Endothelial cell of umbilical vein (primary cell): Measurements from ENCODE around the gene PRLR. TPM values are rescaled to one million over a fixed set of nuclear protein-coding genes. Genes with fewer than 3 reads are reported as not detected.

Source experiments
- BruUV-seq: library from RNA; stranded (reverse); fragments of 400-500 nt; replicated peaks from 2 replicates; lab custom pipeline; 2021; lab: Mats Ljungman, UMichigan
- CTCF ChIA-PET: fragments of 300-600, 350-600 bp; sonication (Branson Sonifier 250); formaldehyde crosslinking; loops from one replicate; lab custom pipeline; 2021; ENCODE audit warnings: antibody characterized with exemption, inconsistent platforms; lab: Charles Lee
- POLR2A ChIA-PET: fragments of 300-600, 350-600 bp; sonication (Branson Sonifier 250); formaldehyde crosslinking; loops from one replicate; lab custom pipeline; 2021; ENCODE audit warnings: antibody characterized with exemption, inconsistent platforms; lab: Charles Lee
- DNase-seq: peaks from one replicate; pipeline ENCODE4 v3.0.0-alpha.2; 2011; ENCODE audit warnings: low read depth, low spot score
- FAIRE-seq: peaks from 2 replicates; lab custom pipeline; 2011; peaks lifted over from hg19 to GRCh38; lab: Jason Lieb, UNC
- H2AFZ ChIP-seq: 2 replicates; pipeline ENCODE4 v1.6.0; 2012; ENCODE audit warnings: low read depth, low read length, control low read depth, inconsistent platforms
- H3K27ac ChIP-seq: 2 replicates; pipeline ENCODE4 v1.5.1; 2011; ENCODE audit warnings: low read depth, mild to moderate bottlenecking, control low read depth, low read length, moderate library complexity; ENCODE audit not compliant: insufficient read depth
- H3K27me3 ChIP-seq, 2 experiments: 2 replicates each; pipeline versions ENCODE4 v1.6.0 to v1.6.1; 2011; ENCODE audit warnings: low read length in 2 of 2, mixed read lengths in 1 of 2; ENCODE audit not compliant: control insufficient read depth in 2 of 2, insufficient read depth in 2 of 2
- H3K36me3 ChIP-seq, 2 experiments: 2 replicates in 1 of 2; 3 replicates in 1 of 2; pipeline ENCODE4 v1.5.1; 2011; ENCODE audit warnings: low read length in 2 of 2, mild to moderate bottlenecking in 1 of 2, moderate library complexity in 1 of 2; ENCODE audit not compliant: control insufficient read depth in 2 of 2, insufficient read depth in 2 of 2; ENCODE audit errors: extremely low read depth in 1 of 2
- H3K4me1 ChIP-seq: 3 replicates; pipeline ENCODE4 v1.5.1; 2011; ENCODE audit warnings: mild to moderate bottlenecking, low read length; ENCODE audit not compliant: control insufficient read depth, insufficient read depth; ENCODE audit errors: extremely low read depth
- H3K4me2 ChIP-seq: 2 replicates; pipeline ENCODE4 v1.6.1; 2011; ENCODE audit warnings: low read length, control low read depth, mixed read lengths; ENCODE audit not compliant: insufficient read depth
- H3K4me3 ChIP-seq, 3 experiments: fragments of 200-600 bp in 1 of 3; sonication (generic), shearing (Covaris generic) in 1 of 3; replicated peaks in 1 of 3; 2 replicates each; pipeline ENCODE4 v1.5.1; 2011 to 2016; ENCODE audit warnings: control low read depth in 3 of 3, low read length in 3 of 3, mild to moderate bottlenecking in 2 of 3, inconsistent platforms in 1 of 3, low read depth in 1 of 3, moderate library complexity in 1 of 3; ENCODE audit not compliant: insufficient read depth in 1 of 3
- H3K79me2 ChIP-seq: 2 replicates; pipeline ENCODE4 v1.6.0; 2012; ENCODE audit warnings: low read length, inconsistent platforms; ENCODE audit not compliant: control insufficient read depth, insufficient read depth
- H3K9ac ChIP-seq: replicated peaks from 2 replicates; pipeline ENCODE3; 2011; ENCODE audit warnings: low read length, control low read depth; ENCODE audit not compliant: insufficient read depth; ENCODE audit errors: extremely low read depth
- H3K9me1 ChIP-seq: replicated peaks from 3 replicates; pipeline ENCODE4 v1.6.0; 2011; ENCODE audit warnings: mild to moderate bottlenecking, low read length; ENCODE audit not compliant: control insufficient read depth, insufficient read depth; ENCODE audit errors: extremely low read depth
- H3K9me3 ChIP-seq: replicated peaks from 2 replicates; pipeline ENCODE4 v1.5.1; 2012; ENCODE audit warnings: low read length, inconsistent platforms; ENCODE audit not compliant: control insufficient read depth, insufficient read depth
- H4K20me1 ChIP-seq: replicated peaks from 2 replicates; pipeline ENCODE3; 2011; ENCODE audit warnings: mild to moderate bottlenecking, low read length; ENCODE audit not compliant: control insufficient read depth, insufficient read depth; ENCODE audit errors: extremely low read depth
- EZH2 ChIP-seq: IDR thresholded peaks from 2 replicates; pipeline ENCODE4 v1.6.1; 2012; ENCODE audit warnings: borderline replicate concordance, low read depth, mild to moderate bottlenecking, moderate library complexity, low read length, inconsistent platforms; ENCODE audit not compliant: severe bottlenecking
- FOS ChIP-seq: IDR thresholded peaks from 2 replicates; pipeline ENCODE4 v1.6.1; 2011; ENCODE audit warnings: mild to moderate bottlenecking, low read length, moderate library complexity, borderline replicate concordance; ENCODE audit not compliant: insufficient read depth
- GATA2 ChIP-seq: IDR thresholded peaks from 2 replicates; pipeline ENCODE4 v1.7.0; 2011; ENCODE audit warnings: low read depth, mild to moderate bottlenecking, moderate library complexity, mixed read lengths, low read length; ENCODE audit not compliant: insufficient read length, insufficient read depth
- JUN ChIP-seq: IDR thresholded peaks from 2 replicates; pipeline ENCODE4 v1.6.1; 2011; ENCODE audit warnings: borderline replicate concordance, low read depth; ENCODE audit not compliant: insufficient read length, insufficient read depth
- MAX ChIP-seq: IDR thresholded peaks from 2 replicates; pipeline ENCODE4 v1.6.1; 2011; ENCODE audit not compliant: insufficient read depth, insufficient read length
- MYC ChIP-seq: IDR thresholded peaks from one replicate; pipeline ENCODE4 v1.6.1; 2011; ENCODE audit warnings: mild to moderate bottlenecking, low read depth, low read length
- POLR2A ChIP-seq: IDR thresholded peaks from 2 replicates; pipeline ENCODE4 v1.6.1; 2012; ENCODE audit warnings: low read depth, mild to moderate bottlenecking, control low read depth, low read length
- POLR2AphosphoS5 ChIP-seq: IDR thresholded peaks from 2 replicates; pipeline ENCODE4 v1.6.1; 2012; ENCODE audit warnings: low read depth, mild to moderate bottlenecking, control low read depth, low read length, moderate library complexity; ENCODE audit not compliant: insufficient read depth
- dilution Hi-C: fragments of 300-500 bp; cut with MboI; formaldehyde crosslinking; loops from one replicate; pipeline ENCODE4 v1.15.0; 2019; ENCODE audit warnings: low sequenced_read_pairs; ENCODE audit not compliant: extremely low pct_ligation_motif_present
- intact Hi-C: fragments of 100-400 bp; cut with micrococcal nuclease; formaldehyde crosslinking; loops from one replicate; pipeline ENCODE4 v1.10.0; 2022
- polyA plus RNA-seq, 4 experiments: library from polyadenylated mRNA; depleted of rRNA in 3 of 4; stranded (reverse) in 3 of 4; unstranded in 1 of 4; fragments of >200 nt; gene quantifications; 2 replicates each; pipeline versions ENCODE4 v1.2.1 to v1.2.3, GENCODE V29; 2011 to 2012; ENCODE audit warnings: missing spikeins in 1 of 4
- total RNA-seq: library from RNA; stranded (reverse); gene quantifications from 2 replicates; pipeline ENCODE4 v1.2.3, GENCODE V29; 2021
- TF ChIP-seq, protein P1 (sequence below), 2 donors: IDR thresholded peaks; 1 replicate in 1 of 2; 2 replicates in 1 of 2; pipeline ENCODE4 v1.5.1; 2011; ENCODE audit warnings: low read length in 2 of 2, mild to moderate bottlenecking in 2 of 2, moderate library complexity in 2 of 2, control low read depth in 1 of 2, inconsistent platforms in 1 of 2, low read depth in 1 of 2; ENCODE audit not compliant: insufficient read depth in 1 of 2; ENCODE audit errors: extremely low read depth in 1 of 2

PRLR gene
- total and polyA plus RNA-seq, 2 donors (not counting 3 experiments of a cell fraction or from before 2014, with no cell fraction given), result not detected

GRCh38 chr5:35038891-35039290 is 191.4 kb downstream of the PRLR start:
- no peaks in the 10 kb centered on the region for H3K9me3 ChIP-seq
- no peaks in the 10 kb centered on the region for H3K9me1 ChIP-seq
- no peaks in the 10 kb centered on the region for H3K4me1 ChIP-seq
- POLR2A ChIA-PET, result no interaction called here
- intact Hi-C loops (no loop called here), dilution Hi-C loops (no loop called here)
- H4K20me1 ChIP-seq, result no peaks in the 10 kb centered on the region
- no peaks in the 10 kb centered on the region for H3K36me3 ChIP-seq
- no peak overlapping the region for H2AFZ ChIP-seq
- H3K27ac ChIP-seq, result no peak overlapping the region
- no peak overlapping the region for H3K9ac ChIP-seq
- peaks cover 2 to 3% of the 10 kb centered on the region in 2 experiments for H3K27me3 ChIP-seq
- FAIRE-seq (no peak), DNase-seq (no peak)
- H3K79me2 ChIP-seq, result no peaks in the 10 kb centered on the region
- CTCF ChIA-PET, result no interaction called here
- H3K4me3 ChIP-seq, result no peak overlapping the region
- TF ChIP-seq FOS (no peak), MYC (no peak), JUN (no peak), MAX (no peak), POLR2A (no peak), POLR2AphosphoS5 (no peak), EZH2 (no peak), GATA2 (no peak)
- TF ChIP-seq, protein P1, sequence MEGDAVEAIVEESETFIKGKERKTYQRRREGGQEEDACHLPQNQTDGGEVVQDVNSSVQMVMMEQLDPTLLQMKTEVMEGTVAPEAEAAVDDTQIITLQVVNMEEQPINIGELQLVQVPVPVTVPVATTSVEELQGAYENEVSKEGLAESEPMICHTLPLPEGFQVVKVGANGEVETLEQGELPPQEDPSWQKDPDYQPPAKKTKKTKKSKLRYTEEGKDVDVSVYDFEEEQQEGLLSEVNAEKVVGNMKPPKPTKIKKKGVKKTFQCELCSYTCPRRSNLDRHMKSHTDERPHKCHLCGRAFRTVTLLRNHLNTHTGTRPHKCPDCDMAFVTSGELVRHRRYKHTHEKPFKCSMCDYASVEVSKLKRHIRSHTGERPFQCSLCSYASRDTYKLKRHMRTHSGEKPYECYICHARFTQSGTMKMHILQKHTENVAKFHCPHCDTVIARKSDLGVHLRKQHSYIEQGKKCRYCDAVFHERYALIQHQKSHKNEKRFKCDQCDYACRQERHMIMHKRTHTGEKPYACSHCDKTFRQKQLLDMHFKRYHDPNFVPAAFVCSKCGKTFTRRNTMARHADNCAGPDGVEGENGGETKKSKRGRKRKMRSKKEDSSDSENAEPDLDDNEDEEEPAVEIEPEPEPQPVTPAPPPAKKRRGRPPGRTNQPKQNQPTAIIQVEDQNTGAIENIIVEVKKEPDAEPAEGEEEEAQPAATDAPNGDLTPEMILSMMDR (IDR thresholded peaks at IDR 0.05; ENCODE audit: extremely low read depth in 1 of 2, insufficient read depth in 1 of 2, low read depth in 1 of 2, low read length in 2 of 2), result no peak
- no peak overlapping the region for H3K4me2 ChIP-seq
- BruUV-seq, result no TSS peak
